Kidney glomerular epithelial cell (primary cell): Measurements from ENCODE around the gene PROX2.

Experiments
- DNase-seq: peaks from one replicate; lab custom pipeline; 2025; lab: John Stamatoyannopoulos, UW

PROX2 gene

GRCh38 chr14:74875204-74875603, 741 bp downstream of the PROX2 start:
- no peak for DNase-seq

GRCh38 chr14:74871819-74872218, 4.1 kb downstream of the PROX2 start:
- DNase-seq: no peak

GRCh38 chr14:74868739-74869138, 7.2 kb downstream of the PROX2 start:
- DNase-seq: no peak

GRCh38 chr14:74867673-74868072, 8.3 kb downstream of the PROX2 start:
- no peak for DNase-seq

GRCh38 chr14:74866708-74867389, 9.1 kb downstream of the PROX2 start:
- DNase-seq: no peak

GRCh38 chr14:74865156-74865555, 10.8 kb downstream of the PROX2 start:
- no peak for DNase-seq

GRCh38 chr14:74864198-74864597, 11.7 kb downstream of the PROX2 start:
- DNase-seq: no peak

GRCh38 chr14:74863274-74863673, 12.7 kb downstream of the PROX2 start:
- no peak for DNase-seq

- DNase-seq: no peak
These were observed 14.2 kb downstream of the PROX2 start for GRCh38 chr14:74861734-74862090.

GRCh38 chr14:74860899-74861733, 14.8 kb downstream of the PROX2 start:
- peak; percentile 73 for DNase-seq

- no peak for DNase-seq
These were observed 16.0 kb downstream of the PROX2 start for GRCh38 chr14:74859757-74860552.

- no peak for DNase-seq
These were observed 17.9 kb downstream of the PROX2 start for GRCh38 chr14:74858022-74858421.

GRCh38 chr14:74856366-74856765, 19.6 kb downstream of the PROX2 start:
- no peak for DNase-seq

GRCh38 chr14:74855945-74856344, 20.0 kb downstream of the PROX2 start:
- no peak for DNase-seq

GRCh38 chr14:74855021-74855420, 20.9 kb downstream of the PROX2 start:
- no peak for DNase-seq

GRCh38 chr14:74853581-74853980, 22.4 kb downstream of the PROX2 start:
- no peak for DNase-seq

GRCh38 chr14:74852922-74853530, 22.9 kb downstream of the PROX2 start:
- no peak for DNase-seq

GRCh38 chr14:74848768-74849167, 27.2 kb downstream of the PROX2 start:
- DNase-seq: no peak

GRCh38 chr14:74846968-74847665, 28.8 kb downstream of the PROX2 start:
- DNase-seq: no peak

GRCh38 chr14:74846168-74846567, 29.8 kb downstream of the PROX2 start:
- DNase-seq: no peak

GRCh38 chr14:74843653-74844052, 32.3 kb downstream of the PROX2 start:
- no peak for DNase-seq
